ENCODE results near the gene BCKDHA. TPM values are rescaled to one million over a fixed set of nuclear protein-coding genes. Genes with fewer than 3 reads are reported as not detected.
A peak's percentile ranks its signal among the peaks of the same experiment; 100 is the strongest.

Gene BCKDHA
- total and polyA plus RNA-seq, 9 of the 15 experiments (the other 6 are each of a cell fraction or from before 2014, with no cell fraction given): 4.5 to 52.5 (median 14.1) TPM

- H3K27ac ChIP-seq (ENCODE audit: extremely low read depth, low read depth, low read length): peak overlapping the region; percentile 92
- H3K4me2 ChIP-seq (ENCODE audit: insufficient read depth, low read length): peak overlapping the region; percentile 53
- FAIRE-seq (peak; percentile 89), ATAC-seq (peak; percentile 61), DNase-seq (ENCODE audit: extremely low read depth in 1 of 4, low spot score in 3 of 4) (peak; percentile 45 to 85 (median 61))
- intact Hi-C loops (cut with micrococcal nuclease): loop anchor here (2.0 to 10.0 kb wide), 2 partner anchors 29 to 67 kb away; partner anchors contain the start of genes BCKDHA, DMAC2 and EXOSC5
- no peaks in the 10 kb centered on the region for H3K27me3 ChIP-seq (ENCODE audit: control insufficient read depth in 2 of 2, insufficient read depth in 2 of 2, low read length in 2 of 2)
- WGBS (ENCODE audit: insufficient coverage, low coverage, missing lambda C conversion rate): 2% methylated on average over 6 of the region's 6 CpGs
- H3K9me1 ChIP-seq (ENCODE audit: control insufficient read depth, insufficient read depth, low read length): no peaks in the 10 kb centered on the region
- in situ Hi-C loops (cut with MboI): no loop called here
- H3K79me2 ChIP-seq (ENCODE audit: control insufficient read depth, insufficient read depth, low read length): peaks cover 47% of the 10 kb centered on the region
- peak overlapping the region; percentile 27 for H2AFZ ChIP-seq (ENCODE audit: low read depth, low read length)
- H3K4me3 ChIP-seq: no peak overlapping the region
- ChIA-PET POLR2A (interaction anchor here (0.6 to 1.3 kb wide), 4 partner anchors 13 to 434 kb away, joined by 3 to 4 read pairs (median 3); no protein-coding TSS in a partner anchor), CTCF (ENCODE audit: low intra/inter-chr PET ratio) (no interaction called here)
- no peaks in the 10 kb centered on the region for H4K20me1 ChIP-seq (replicated peaks; ENCODE audit: control insufficient read depth, insufficient read depth, low read length)
- no peaks in the 10 kb centered on the region for H3K9me3 ChIP-seq (replicated peaks; ENCODE audit: control insufficient read depth, insufficient read depth, low read depth, low read length)
- H3K9ac ChIP-seq (ENCODE audit: insufficient read depth in 1 of 2, low read depth in 2 of 2, low read length in 2 of 2): peak overlapping the region; percentile 69 to 71; a peak in 3 of 4 replicates
- no peaks in the 10 kb centered on the region; the same call in 2 of the 3 replicates for H3K36me3 ChIP-seq (ENCODE audit: control insufficient read depth, insufficient read depth, low read length)
- H3K4me1 ChIP-seq (replicated peaks in 1 of 2; ENCODE audit: control insufficient read depth in 2 of 2, insufficient read depth in 2 of 2, low read length in 2 of 2): peaks cover 27 to 50% of the 10 kb centered on the region in 2 experiments
- BruUV-seq (replicated peaks): no TSS peak
- no peak for TF ChIP-seq NFXL1 (CRISPR knock-in tag; IDR thresholded peaks at IDR 0.05)
- TF ChIP-seq ZNF778 (CRISPR knock-in tag; IDR thresholded peaks at IDR 0.05): no peak
- no peak for TF ChIP-seq ZFP1 (CRISPR knock-in tag; IDR thresholded peaks at IDR 0.05)
- TF ChIP-seq EP400 (IDR thresholded peaks at IDR 0.05): peak; percentile 72
- peak; percentile 84 for TF ChIP-seq EP300 (IDR thresholded peaks at IDR 0.05; ENCODE audit: low read length)
- TF ChIP-seq HMBOX1 (IDR thresholded peaks at IDR 0.05): peak; percentile 57; the same call in 1 of the 2 replicates
- 0 out of 2 replicates have a peak, but pooled peaks have one; percentile 12 for TF ChIP-seq MTA2 (IDR thresholded peaks at IDR 0.05; ENCODE audit: low read depth)
- no peak for TF ChIP-seq PHB (CRISPR knock-in tag; IDR thresholded peaks at IDR 0.05)
- TF ChIP-seq PKNOX1 (IDR thresholded peaks at IDR 0.05): 0 out of 2 replicates have a peak, but pooled peaks have one; percentile 9
- TF ChIP-seq GATAD2B (IDR thresholded peaks at IDR 0.05; ENCODE audit: borderline replicate concordance): no peak; the same call in 1 of the 2 replicates
- no peak for TF ChIP-seq CBX5 (IDR thresholded peaks at IDR 0.05; ENCODE audit: borderline replicate concordance, low read depth)
- peak; percentile 43; the same call in 1 of the 2 replicates for TF ChIP-seq GABPA (tag; conservative IDR thresholded peaks at IDR 0.05; ENCODE audit: low read depth)
- TF ChIP-seq ZNF316 (IDR thresholded peaks at IDR 0.05): peak; percentile 73
- TF ChIP-seq XRCC5 (IDR thresholded peaks at IDR 0.05; ENCODE audit: low read depth, low read length): no peak
- TF ChIP-seq ATF3 (IDR thresholded peaks at IDR 0.05): peak; percentile 78
- TF ChIP-seq ATF3 (CRISPR knock-in tag; conservative IDR thresholded peaks at IDR 0.05): no peak
- TF ChIP-seq TFAP4 (CRISPR knock-in tag; IDR thresholded peaks at IDR 0.05; ENCODE audit: borderline replicate concordance): no peak
- TF ChIP-seq CREB1 (IDR thresholded peaks at IDR 0.05): peak; percentile 34; the same call in 1 of the 2 replicates
- no peak for TF ChIP-seq CREB1 (CRISPR knock-in tag; IDR thresholded peaks at IDR 0.05)
- peak; percentile 64 for TF ChIP-seq CBFA2T3 (IDR thresholded peaks at IDR 0.05)
- no peak for TF ChIP-seq SUPT5H (IDR thresholded peaks at IDR 0.05)
- TF ChIP-seq ZNF830 (CRISPR knock-in tag; IDR thresholded peaks at IDR 0.05): no peak
- TF ChIP-seq HDAC1 (IDR thresholded peaks at IDR 0.05): peak in 1 of 2 experiments; percentile 80; a peak in 2 of 4 replicates
Observed at GRCh38 chr19:41367848-41368301, 29.7 kb upstream of the BCKDHA start.

Data from K562 (cell line).